22Rv1 (cell line): ENCODE data around the gene TCHP.
A peak's percentile ranks its signal among the peaks of the same experiment; 100 is the strongest.
"Not testable (repeated sequence)": the region's sequence is repeated elsewhere in the genome, so short reads cannot be mapped to it uniquely, and the experiment has no call there.

Experiments
- H3K27ac ChIP-seq: fragments of 450-650 bp; 2 replicates; pipeline ENCODE4 v1.5.1; 2017
- CTCF ChIP-seq: fragments of 450-650 bp; IDR thresholded peaks from 2 replicates; pipeline ENCODE4 v1.5.1; 2017; ENCODE audit warnings: mild to moderate bottlenecking
- ZFX ChIP-seq: fragments of 450-650 bp; IDR thresholded peaks from 2 replicates; pipeline ENCODE4 v1.6.1; 2017; ENCODE audit warnings: antibody characterized with exemption, borderline replicate concordance

The TCHP gene

GRCh38 chr12:109899783-109900751 lies at the start of gene TCHP:
TSS of gene TCHP (plus strand) at chr12:109900274. CDS start at chr12:109903027, 2,753 bp downstream.
- peak within 1 kb of the TSS; percentile 73 for H3K27ac ChIP-seq
- TF ChIP-seq ZFX (no peak), CTCF (peak; percentile 77)

GRCh38 chr12:109850518-109850917 lies 49.6 kb upstream of the TCHP start:
- H3K27ac ChIP-seq, result not testable (repeated sequence)

GRCh38 chr12:109855377-109855776 lies 44.7 kb upstream of the TCHP start:
- no peak overlapping the region for H3K27ac ChIP-seq
- TF ChIP-seq CTCF, result no peak
- no peak for TF ChIP-seq ZFX

GRCh38 chr12:109857715-109858114 lies 42.4 kb upstream of the TCHP start:
- no peak overlapping the region for H3K27ac ChIP-seq
- TF ChIP-seq CTCF, result no peak
- TF ChIP-seq ZFX, result no peak

- no peak overlapping the region for H3K27ac ChIP-seq
- TF ChIP-seq CTCF (no peak), ZFX (no peak)
Observed at GRCh38 chr12:109858764-109859163, 41.3 kb upstream of the TCHP start.

GRCh38 chr12:109860977-109861376 lies 39.1 kb upstream of the TCHP start:
- no peak overlapping the region for H3K27ac ChIP-seq
- TF ChIP-seq ZFX, result no peak
- TF ChIP-seq CTCF, result no peak

- TF ChIP-seq ZFX, result no peak
- TF ChIP-seq CTCF, result no peak
- H3K27ac ChIP-seq, result no peak overlapping the region
Observed at GRCh38 chr12:109861689-109862314, 38.3 kb upstream of the TCHP start.

- H3K27ac ChIP-seq, result not testable (repeated sequence)
Observed at GRCh38 chr12:109862491-109862890, 37.6 kb upstream of the TCHP start.
